GM19438 (cell line): ENCODE results near the gene PLA2G4A.

Experiments used
- ATAC-seq: cut with Tn5 transposase; IDR thresholded peaks from one replicate; pipeline ENCODE4 v1.9.1; 2021; ENCODE audit warnings: low read depth; ENCODE audit not compliant: unreplicated experiment

Gene PLA2G4A

GRCh38 chr1:186966456-186966855 lies 137.7 kb downstream of the PLA2G4A start:
- no peak for ATAC-seq

GRCh38 chr1:186967656-186968394 lies 139.1 kb downstream of the PLA2G4A start:
- no peak for ATAC-seq

GRCh38 chr1:186974774-186975181 lies 146.0 kb downstream of the PLA2G4A start:
- ATAC-seq, result no peak

GRCh38 chr1:186975220-186975619 lies 146.5 kb downstream of the PLA2G4A start:
- ATAC-seq, result no peak

GRCh38 chr1:186976700-186977099 lies 148.0 kb downstream of the PLA2G4A start:
- ATAC-seq, result no peak

GRCh38 chr1:186977266-186977957 lies 148.7 kb downstream of the PLA2G4A start:
- no peak for ATAC-seq

- no peak for ATAC-seq
These were observed 150.1 kb downstream of the PLA2G4A start for GRCh38 chr1:186978596-186979556.

GRCh38 chr1:186980400-186980799 lies 151.7 kb downstream of the PLA2G4A start:
- no peak for ATAC-seq

GRCh38 chr1:186982116-186982515 lies 153.4 kb downstream of the PLA2G4A start:
- ATAC-seq, result no peak

- no peak for ATAC-seq
These were observed 154.6 kb downstream of the PLA2G4A start for GRCh38 chr1:186983327-186983726.

- no peak for ATAC-seq
These were observed 156.2 kb downstream of the PLA2G4A start for GRCh38 chr1:186984959-186985358.

- no peak for ATAC-seq
These were observed 157.2 kb downstream of the PLA2G4A start for GRCh38 chr1:186985889-186986491.

- ATAC-seq, result no peak
These were observed 158.3 kb downstream of the PLA2G4A start for GRCh38 chr1:186987065-186987464.

GRCh38 chr1:186987769-186988168 lies 159.0 kb downstream of the PLA2G4A start:
- no peak for ATAC-seq

GRCh38 chr1:186993996-186994395 lies 165.2 kb downstream of the PLA2G4A start:
- no peak for ATAC-seq

GRCh38 chr1:186994897-186995296 lies 166.1 kb downstream of the PLA2G4A start:
- peak; percentile 72 for ATAC-seq

GRCh38 chr1:186996816-186997215 lies 168.1 kb downstream of the PLA2G4A start:
- no peak for ATAC-seq

GRCh38 chr1:186997877-186998276 lies 169.1 kb downstream of the PLA2G4A start:
- no peak for ATAC-seq

- no peak for ATAC-seq
These were observed 170.8 kb downstream of the PLA2G4A start for GRCh38 chr1:186999506-186999905.

- ATAC-seq, result no peak
These were observed 172.6 kb downstream of the PLA2G4A start for GRCh38 chr1:187001198-187001889.
